ENCODE measurements around the gene CCDC24.

The CCDC24 gene

DNA sequence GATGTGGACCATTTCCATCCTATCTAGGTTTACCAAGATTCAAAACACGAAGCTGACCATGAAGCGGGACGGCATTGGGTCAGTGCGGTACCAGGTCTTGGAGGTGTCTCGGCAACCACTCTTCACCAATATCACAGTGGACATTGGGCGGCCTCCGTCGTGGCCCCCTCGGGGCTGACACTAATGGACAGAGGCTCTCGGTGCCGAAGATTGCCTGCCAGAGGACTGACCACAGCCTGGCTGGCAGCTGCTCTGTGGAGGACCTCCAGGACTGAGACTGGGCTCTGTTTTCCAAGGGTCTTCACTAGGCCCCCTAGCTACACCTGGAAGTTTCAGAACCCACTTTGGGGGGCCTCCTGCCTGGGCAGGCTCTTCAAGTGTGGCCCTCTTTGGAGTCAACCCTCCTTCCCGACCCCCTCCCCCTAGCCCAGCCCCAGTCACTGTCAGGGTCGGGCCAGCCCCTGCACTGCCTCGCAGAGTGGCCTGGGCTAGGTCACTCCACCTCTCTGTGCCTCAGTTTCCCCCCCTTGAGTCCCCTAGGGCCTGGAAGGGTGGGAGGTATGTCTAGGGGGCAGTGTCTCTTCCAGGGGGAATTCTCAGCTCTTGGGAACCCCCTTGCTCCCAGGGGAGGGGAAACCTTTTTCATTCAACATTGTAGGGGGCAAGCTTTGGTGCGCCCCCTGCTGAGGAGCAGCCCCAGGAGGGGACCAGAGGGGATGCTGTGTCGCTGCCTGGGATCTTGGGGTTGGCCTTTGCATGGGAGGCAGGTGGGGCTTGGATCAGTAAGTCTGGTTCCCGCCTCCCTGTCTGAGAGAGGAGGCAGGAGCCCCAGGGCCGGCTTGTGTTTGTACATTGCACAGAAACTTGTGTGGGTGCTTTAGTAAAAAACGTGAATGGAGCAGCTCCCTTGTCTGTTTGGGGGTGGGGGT is 864 bp upstream of the CCDC24 start:
- H4K20me1 ChIP-seq (ENCODE audit: insufficient read depth, low read length, poor library complexity, severe bottlenecking), result no peaks in the 10 kb centered on the region
- H3K4me3 ChIP-seq (ENCODE audit: low read length, poor library complexity, severe bottlenecking), result peak overlapping the region; percentile 74
- no peaks in the 10 kb centered on the region for H3K79me2 ChIP-seq (ENCODE audit: insufficient read depth, low read length)
- peak overlapping the region; percentile 75 for H3K4me2 ChIP-seq (ENCODE audit: low read depth, low read length, poor library complexity, severe bottlenecking)
- peak overlapping the region; percentile 96; the same call in 1 of the 2 replicates for H2AFZ ChIP-seq (ENCODE audit: low read length)
- no peaks in the 10 kb centered on the region for H3K9me3 ChIP-seq (ENCODE audit: insufficient read depth, low read depth, low read length)
- H3K9ac ChIP-seq (ENCODE audit: low read depth, low read length, poor library complexity, severe bottlenecking), result peak overlapping the region; percentile 61
- TF ChIP-seq, protein P1, sequence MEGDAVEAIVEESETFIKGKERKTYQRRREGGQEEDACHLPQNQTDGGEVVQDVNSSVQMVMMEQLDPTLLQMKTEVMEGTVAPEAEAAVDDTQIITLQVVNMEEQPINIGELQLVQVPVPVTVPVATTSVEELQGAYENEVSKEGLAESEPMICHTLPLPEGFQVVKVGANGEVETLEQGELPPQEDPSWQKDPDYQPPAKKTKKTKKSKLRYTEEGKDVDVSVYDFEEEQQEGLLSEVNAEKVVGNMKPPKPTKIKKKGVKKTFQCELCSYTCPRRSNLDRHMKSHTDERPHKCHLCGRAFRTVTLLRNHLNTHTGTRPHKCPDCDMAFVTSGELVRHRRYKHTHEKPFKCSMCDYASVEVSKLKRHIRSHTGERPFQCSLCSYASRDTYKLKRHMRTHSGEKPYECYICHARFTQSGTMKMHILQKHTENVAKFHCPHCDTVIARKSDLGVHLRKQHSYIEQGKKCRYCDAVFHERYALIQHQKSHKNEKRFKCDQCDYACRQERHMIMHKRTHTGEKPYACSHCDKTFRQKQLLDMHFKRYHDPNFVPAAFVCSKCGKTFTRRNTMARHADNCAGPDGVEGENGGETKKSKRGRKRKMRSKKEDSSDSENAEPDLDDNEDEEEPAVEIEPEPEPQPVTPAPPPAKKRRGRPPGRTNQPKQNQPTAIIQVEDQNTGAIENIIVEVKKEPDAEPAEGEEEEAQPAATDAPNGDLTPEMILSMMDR (conservative IDR thresholded peaks at IDR 0.05; ENCODE audit: low read length), result peak; percentile 37
- no peak for TF ChIP-seq EZH2phosphoT487 (IDR thresholded peaks at IDR 0.05; ENCODE audit: borderline replicate concordance)
- H3K4me1 ChIP-seq (ENCODE audit: insufficient read depth, low read length, poor library complexity, severe bottlenecking), result peaks cover 10% of the 10 kb centered on the region
- H3K27me3 ChIP-seq (ENCODE audit: insufficient read depth, low read length, poor library complexity, severe bottlenecking), result no peaks in the 10 kb centered on the region
- no peaks in the 10 kb centered on the region for H3K9me2 ChIP-seq (replicated peaks; ENCODE audit: low read depth, low read length)
- H3K36me3 ChIP-seq (ENCODE audit: insufficient read depth, low read length), result no peaks in the 10 kb centered on the region; the same call in 1 of the 2 replicates
- H3F3A ChIP-seq (ENCODE audit: low read depth), result no peaks in the 10 kb centered on the region

DNA sequence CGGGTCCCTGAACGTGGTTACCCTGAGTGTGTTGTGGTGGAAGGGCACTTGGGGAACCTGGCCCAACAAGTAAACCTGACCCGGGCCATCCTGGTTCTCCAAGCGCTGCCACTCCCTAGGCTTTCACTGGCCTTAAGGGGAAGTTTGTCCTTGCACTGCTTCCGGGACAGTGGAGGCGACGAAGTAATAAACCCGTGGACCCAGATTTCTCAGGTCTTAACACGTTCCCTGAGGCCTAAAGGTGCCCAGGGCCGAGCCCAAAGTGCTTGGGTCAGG is 261 bp upstream of the CCDC24 start:
- H3K9me3 ChIP-seq (ENCODE audit: insufficient read depth, low read depth, low read length), result no peaks in the 10 kb centered on the region
- H4K20me1 ChIP-seq (ENCODE audit: insufficient read depth, low read length, poor library complexity, severe bottlenecking), result no peaks in the 10 kb centered on the region
- no peaks in the 10 kb centered on the region for H3K9me2 ChIP-seq (replicated peaks; ENCODE audit: low read depth, low read length)
- no peaks in the 10 kb centered on the region for H3K79me2 ChIP-seq (ENCODE audit: insufficient read depth, low read length)
- peaks cover 10% of the 10 kb centered on the region for H3K4me1 ChIP-seq (ENCODE audit: insufficient read depth, low read length, poor library complexity, severe bottlenecking)
- H3K36me3 ChIP-seq (ENCODE audit: insufficient read depth, low read length), result no peaks in the 10 kb centered on the region
- H3K4me2 ChIP-seq (ENCODE audit: low read depth, low read length, poor library complexity, severe bottlenecking), result peak overlapping the region; percentile 75
- H3K27me3 ChIP-seq (ENCODE audit: insufficient read depth, low read length, poor library complexity, severe bottlenecking), result no peaks in the 10 kb centered on the region
- H3F3A ChIP-seq (ENCODE audit: low read depth), result no peaks in the 10 kb centered on the region
- peak overlapping the region; percentile 96; the same call in 1 of the 2 replicates for H2AFZ ChIP-seq (ENCODE audit: low read length)
- H3K9ac ChIP-seq (ENCODE audit: low read depth, low read length, poor library complexity, severe bottlenecking), result peak overlapping the region; percentile 61
- H3K4me3 ChIP-seq (ENCODE audit: low read length, poor library complexity, severe bottlenecking), result peak overlapping the region; percentile 74
- TF ChIP-seq EZH2phosphoT487 (IDR thresholded peaks at IDR 0.05; ENCODE audit: borderline replicate concordance), result no peak
- TF ChIP-seq, protein P1 (conservative IDR thresholded peaks at IDR 0.05; ENCODE audit: low read length), result no peak

GRCh38 chr1:43992232-43992995 is 1.0 kb downstream of the CCDC24 start:
- Histone ChIP-seq H3K79me2 (ENCODE audit: insufficient read depth, low read length) (no peaks in the 10 kb centered on the region), H3K9me3 (ENCODE audit: insufficient read depth, low read depth, low read length) (no peaks in the 10 kb centered on the region), H3K27me3 (ENCODE audit: insufficient read depth, low read length, poor library complexity, severe bottlenecking) (no peaks in the 10 kb centered on the region), H3K4me3 (ENCODE audit: low read length, poor library complexity, severe bottlenecking) (peak overlapping the region; percentile 74), H3F3A (ENCODE audit: low read depth) (no peaks in the 10 kb centered on the region), H4K20me1 (ENCODE audit: insufficient read depth, low read length, poor library complexity, severe bottlenecking) (no peaks in the 10 kb centered on the region), H3K4me1 (ENCODE audit: insufficient read depth, low read length, poor library complexity, severe bottlenecking) (peaks cover 10% of the 10 kb centered on the region), H3K9me2 (replicated peaks; ENCODE audit: low read depth, low read length) (no peaks in the 10 kb centered on the region), H2AFZ (ENCODE audit: low read length) (no peak overlapping the region; the same call in 1 of the 2 replicates), H3K4me2 (ENCODE audit: low read depth, low read length, poor library complexity, severe bottlenecking) (peak overlapping the region; percentile 75), H3K9ac (ENCODE audit: low read depth, low read length, poor library complexity, severe bottlenecking) (peak overlapping the region; percentile 61), H3K36me3 (ENCODE audit: insufficient read depth, low read length) (no peaks in the 10 kb centered on the region)
- TF ChIP-seq EZH2phosphoT487 (IDR thresholded peaks at IDR 0.05; ENCODE audit: borderline replicate concordance), result no peak

Data from Loucy (cell line).